OCI-LY3 (cell line): ENCODE data around the gene NUDT7.

ENCODE experiments used
- EZH2phosphoT487 ChIP-seq: fragments of 200-600 bp; shearing (Covaris generic); IDR thresholded peaks from 2 replicates; pipeline ENCODE4 v1.6.1; 2018; ENCODE audit warnings: antibody characterized with exemption, mixed run types, low read depth
- TF ChIP-seq, protein P1 (sequence below): fragments of 200-600, 300-600 bp; sonication (generic); IDR thresholded peaks from 2 replicates; pipeline ENCODE4 v1.5.1; 2014; ENCODE audit warnings: antibody characterized with exemption, low read length, low read depth

- TF ChIP-seq, protein P1, sequence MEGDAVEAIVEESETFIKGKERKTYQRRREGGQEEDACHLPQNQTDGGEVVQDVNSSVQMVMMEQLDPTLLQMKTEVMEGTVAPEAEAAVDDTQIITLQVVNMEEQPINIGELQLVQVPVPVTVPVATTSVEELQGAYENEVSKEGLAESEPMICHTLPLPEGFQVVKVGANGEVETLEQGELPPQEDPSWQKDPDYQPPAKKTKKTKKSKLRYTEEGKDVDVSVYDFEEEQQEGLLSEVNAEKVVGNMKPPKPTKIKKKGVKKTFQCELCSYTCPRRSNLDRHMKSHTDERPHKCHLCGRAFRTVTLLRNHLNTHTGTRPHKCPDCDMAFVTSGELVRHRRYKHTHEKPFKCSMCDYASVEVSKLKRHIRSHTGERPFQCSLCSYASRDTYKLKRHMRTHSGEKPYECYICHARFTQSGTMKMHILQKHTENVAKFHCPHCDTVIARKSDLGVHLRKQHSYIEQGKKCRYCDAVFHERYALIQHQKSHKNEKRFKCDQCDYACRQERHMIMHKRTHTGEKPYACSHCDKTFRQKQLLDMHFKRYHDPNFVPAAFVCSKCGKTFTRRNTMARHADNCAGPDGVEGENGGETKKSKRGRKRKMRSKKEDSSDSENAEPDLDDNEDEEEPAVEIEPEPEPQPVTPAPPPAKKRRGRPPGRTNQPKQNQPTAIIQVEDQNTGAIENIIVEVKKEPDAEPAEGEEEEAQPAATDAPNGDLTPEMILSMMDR: no peak
- TF ChIP-seq EZH2phosphoT487: no peak
These were observed 35.9 kb upstream of the NUDT7 start for GRCh38 chr16:77686385-77686784.
